GM12801 (cell line): Measurements from ENCODE around the gene POR.

ENCODE experiments used
- TF ChIP-seq, protein P1 (sequence below): IDR thresholded peaks from one replicate; pipeline ENCODE4 v1.5.1; 2011; ENCODE audit warnings: control low read depth; ENCODE audit not compliant: insufficient read length; ENCODE audit errors: extremely low read depth

POR gene

DNA sequence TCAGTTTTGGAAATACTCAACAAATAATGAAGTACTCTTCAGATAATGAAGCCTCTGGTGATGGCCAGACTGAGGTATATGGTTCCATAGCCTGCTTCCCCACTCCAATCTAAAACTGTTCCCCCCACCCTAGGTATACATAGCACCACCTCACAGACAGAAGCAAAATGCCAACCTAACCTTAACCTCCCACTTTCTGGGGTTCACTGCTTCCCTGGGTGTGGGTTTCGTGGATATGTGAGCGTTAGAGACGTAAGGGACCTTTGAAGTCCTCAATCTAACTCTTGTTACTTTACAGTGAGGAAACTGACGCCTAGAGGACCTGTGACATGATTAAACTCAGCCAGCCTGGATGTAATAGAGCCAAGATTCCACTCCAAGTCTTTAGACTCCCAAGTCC, 34.7 kb upstream of the POR start:
- TF ChIP-seq, protein P1, sequence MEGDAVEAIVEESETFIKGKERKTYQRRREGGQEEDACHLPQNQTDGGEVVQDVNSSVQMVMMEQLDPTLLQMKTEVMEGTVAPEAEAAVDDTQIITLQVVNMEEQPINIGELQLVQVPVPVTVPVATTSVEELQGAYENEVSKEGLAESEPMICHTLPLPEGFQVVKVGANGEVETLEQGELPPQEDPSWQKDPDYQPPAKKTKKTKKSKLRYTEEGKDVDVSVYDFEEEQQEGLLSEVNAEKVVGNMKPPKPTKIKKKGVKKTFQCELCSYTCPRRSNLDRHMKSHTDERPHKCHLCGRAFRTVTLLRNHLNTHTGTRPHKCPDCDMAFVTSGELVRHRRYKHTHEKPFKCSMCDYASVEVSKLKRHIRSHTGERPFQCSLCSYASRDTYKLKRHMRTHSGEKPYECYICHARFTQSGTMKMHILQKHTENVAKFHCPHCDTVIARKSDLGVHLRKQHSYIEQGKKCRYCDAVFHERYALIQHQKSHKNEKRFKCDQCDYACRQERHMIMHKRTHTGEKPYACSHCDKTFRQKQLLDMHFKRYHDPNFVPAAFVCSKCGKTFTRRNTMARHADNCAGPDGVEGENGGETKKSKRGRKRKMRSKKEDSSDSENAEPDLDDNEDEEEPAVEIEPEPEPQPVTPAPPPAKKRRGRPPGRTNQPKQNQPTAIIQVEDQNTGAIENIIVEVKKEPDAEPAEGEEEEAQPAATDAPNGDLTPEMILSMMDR = no peak

DNA sequence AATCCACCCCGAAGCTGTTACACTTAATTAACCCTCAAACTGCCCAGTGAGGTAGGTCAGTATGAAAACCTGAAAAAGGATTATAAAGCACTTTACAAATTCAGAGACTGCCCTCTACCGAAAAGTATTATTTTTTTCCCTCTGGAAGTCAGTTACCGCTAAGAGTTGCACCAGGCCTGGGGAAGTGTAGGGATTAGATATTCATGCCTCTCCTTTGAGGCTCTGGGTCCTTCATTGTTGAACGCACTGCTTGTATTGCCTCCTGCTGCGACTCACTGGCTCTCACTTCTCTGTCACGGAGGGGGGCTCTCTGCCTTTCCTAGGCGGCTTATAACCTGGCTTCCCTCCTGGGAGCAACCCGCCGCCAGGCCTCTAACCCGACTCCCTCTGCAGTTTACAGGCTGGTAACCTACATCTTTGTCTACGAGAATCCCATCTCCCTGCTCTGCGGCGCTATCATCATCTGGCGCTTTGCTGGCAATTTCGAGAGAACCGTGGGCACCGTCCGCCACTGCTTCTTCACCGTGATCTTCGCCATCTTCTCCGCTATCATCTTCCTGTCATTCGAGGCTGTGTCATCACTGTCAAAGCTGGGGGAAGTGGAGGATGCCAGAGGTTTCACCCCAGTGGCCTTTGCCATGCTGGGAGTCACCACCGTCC, 33.4 kb upstream of the POR start:
- TF ChIP-seq, protein P1 = no peak

DNA sequence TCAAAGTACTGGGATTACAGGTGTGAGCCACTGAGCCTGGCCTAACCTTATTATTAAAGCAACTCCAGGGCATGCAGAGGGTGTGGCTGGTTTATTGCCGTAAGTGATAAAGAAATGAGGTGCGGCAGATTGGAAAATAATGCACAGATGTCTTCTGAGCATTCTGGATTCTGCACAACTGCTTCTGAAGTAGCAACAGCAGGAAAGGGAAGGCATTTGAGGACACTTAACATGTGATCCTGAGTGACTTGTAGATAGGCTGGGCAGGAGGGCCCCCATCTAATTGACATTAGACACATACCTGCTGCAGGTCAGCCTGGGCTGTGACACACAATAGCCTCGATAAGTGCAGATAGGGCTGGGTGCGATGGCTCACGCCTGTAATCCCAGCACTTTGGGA, 30.5 kb upstream of the POR start:
- TF ChIP-seq, protein P1 = no peak

DNA sequence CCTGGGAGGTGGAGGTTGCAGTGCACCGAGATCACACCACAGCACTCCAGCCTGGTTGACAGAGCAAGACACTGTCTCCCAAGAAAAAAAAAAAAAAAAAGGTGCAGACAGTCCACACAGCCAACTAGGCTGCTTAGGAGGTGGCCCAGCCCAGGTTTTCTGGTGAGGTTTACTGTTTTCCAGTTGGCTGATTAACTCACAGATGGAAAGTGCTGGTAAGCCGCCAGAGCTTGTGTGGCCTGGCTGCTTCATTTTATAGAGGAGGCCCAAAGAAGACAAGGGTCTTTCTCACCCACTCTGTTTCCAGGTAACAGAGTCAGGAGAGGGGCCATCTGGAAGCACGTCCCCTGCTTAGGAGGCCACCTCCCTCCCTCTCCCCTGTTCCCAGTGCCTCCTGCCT, 29.9 kb upstream of the POR start:
- TF ChIP-seq, protein P1 = no peak

DNA sequence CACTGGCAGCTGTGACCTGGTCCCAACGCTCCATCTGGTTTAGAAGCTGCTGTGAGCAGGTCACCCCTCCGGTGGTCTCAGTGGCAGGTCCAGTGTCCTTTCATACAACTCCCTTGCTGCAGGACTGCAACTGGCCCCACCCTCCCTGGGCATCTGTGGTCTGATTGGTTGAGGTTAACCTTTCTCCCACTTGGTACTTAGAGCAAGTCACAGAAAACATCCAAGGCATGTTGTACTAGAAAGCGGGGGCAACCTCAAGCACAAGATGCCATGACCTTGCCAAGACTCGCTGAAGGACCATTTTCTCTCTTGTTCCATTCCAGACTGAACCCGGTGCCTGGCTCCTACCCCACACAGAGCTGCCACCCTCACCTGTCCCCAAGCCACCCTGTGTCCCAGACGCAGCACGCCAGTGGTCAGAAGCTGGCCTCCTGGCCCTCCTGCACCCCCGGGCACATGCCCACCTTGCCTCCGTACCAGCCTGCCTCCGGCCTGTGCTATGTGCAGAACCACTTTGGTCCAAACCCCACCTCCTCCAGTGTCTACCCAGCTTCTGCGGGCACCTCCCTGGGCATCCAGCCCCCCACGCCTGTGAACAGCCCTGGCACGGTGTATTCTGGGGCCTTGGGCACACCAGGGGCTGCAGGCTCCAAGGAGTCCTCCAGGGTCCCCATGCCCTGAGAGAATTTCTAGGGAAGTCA, 27.1 kb upstream of the POR start:
- TF ChIP-seq, protein P1 = no peak

DNA sequence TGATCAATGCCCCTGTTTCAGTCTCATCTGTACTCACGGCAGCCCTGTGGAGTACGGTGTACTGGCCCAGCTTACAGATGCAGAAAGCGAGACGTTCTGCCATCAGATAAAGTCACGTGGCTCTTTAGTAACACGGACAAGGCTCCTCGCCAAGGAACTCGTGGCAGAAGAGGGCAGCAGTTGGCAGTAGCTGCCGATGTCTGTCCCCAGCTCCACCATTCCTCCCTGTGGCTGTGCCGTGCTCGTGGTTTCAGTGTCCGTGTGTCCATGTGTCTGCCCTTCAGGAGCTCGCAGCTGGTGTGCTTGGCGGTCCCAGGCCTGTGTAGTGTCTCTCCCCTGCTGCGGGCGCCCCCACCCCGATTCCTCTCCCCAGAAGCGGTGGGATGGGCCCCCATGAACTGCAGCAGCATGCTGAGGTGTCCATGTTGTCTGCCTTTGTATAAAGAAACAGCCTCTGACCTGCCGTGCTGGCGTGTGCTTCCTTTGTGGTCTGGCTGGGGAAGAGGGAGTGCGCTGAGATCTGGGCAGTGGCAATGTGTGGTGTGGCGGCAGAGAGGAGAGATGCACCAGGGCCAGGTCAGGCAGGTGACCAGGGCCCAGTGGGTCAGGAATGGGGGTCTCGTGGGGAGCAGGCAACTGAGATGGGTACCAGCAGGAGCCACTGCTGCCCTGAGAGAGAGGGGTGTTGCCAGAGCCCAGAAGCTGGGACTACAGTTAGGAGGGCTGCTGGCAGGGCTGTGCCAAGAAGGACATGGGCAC, 26.3 kb upstream of the POR start:
- TF ChIP-seq, protein P1 = no peak

DNA sequence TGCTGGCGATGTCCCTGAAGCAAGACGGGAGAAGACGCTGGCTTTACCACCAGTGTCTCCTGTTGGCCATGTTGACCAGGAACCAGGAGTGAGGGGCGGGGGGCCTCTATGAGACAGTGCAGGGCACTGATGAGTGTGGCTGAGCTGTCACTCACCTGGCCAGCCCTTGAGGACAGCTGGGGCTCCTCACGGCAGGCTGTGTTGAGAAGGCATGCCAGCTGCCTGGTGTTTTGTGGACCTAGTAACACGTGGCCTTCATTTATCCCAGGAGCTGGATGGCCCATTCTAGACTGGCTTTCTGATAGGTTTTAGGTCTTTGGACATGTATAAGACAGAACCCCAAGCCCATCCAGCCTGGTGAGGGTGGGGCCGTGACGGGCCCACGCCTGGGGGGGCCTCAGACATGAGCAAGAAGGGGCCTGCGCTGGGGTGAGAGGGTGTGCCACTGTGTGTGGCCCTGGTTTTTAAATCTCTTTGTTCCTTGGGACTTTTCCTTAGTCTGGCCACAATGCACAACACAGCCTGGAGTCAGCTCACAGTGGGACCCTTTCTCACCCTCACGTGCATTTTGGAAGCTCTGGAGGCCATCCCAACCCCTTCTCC, 25.6 kb upstream of the POR start:
- TF ChIP-seq, protein P1 = no peak
